Endothelial cell (in vitro differentiated cells): ENCODE results near the gene NDUFA3. TPM values are rescaled to one million over a fixed set of nuclear protein-coding genes. Genes with fewer than 3 reads are reported as not detected.
"Not testable (repeated sequence)": the region's sequence is repeated elsewhere in the genome, so short reads cannot be mapped to it uniquely, and the experiment has no call there.

ENCODE experiments used
- DNase-seq: peaks from one replicate; pipeline ENCODE4 v3.0.0; 2021; ENCODE audit warnings: low spot score
- H3K27ac Mint-ChIP-seq: one replicate; pipeline ENCODE4 v1.8.0; 2021; ENCODE audit warnings: mixed read lengths, inconsistent platforms; ENCODE audit not compliant: unreplicated experiment
- H3K27me3 Mint-ChIP-seq: one replicate; pipeline ENCODE4 v1.8.0; 2021; ENCODE audit warnings: mild to moderate bottlenecking, moderate library complexity, mixed read lengths, inconsistent platforms; ENCODE audit not compliant: unreplicated experiment
- H3K36me3 Mint-ChIP-seq: one replicate; pipeline ENCODE4 v1.8.0; 2021; ENCODE audit warnings: mild to moderate bottlenecking, low read depth, mixed read lengths, inconsistent platforms; ENCODE audit not compliant: unreplicated experiment
- H3K4me1 Mint-ChIP-seq: one replicate; pipeline ENCODE4 v1.8.0; 2021; ENCODE audit warnings: mild to moderate bottlenecking, mixed read lengths, inconsistent platforms; ENCODE audit not compliant: unreplicated experiment
- H3K4me3 Mint-ChIP-seq: one replicate; pipeline ENCODE4 v1.8.0; 2021; ENCODE audit warnings: mild to moderate bottlenecking, mixed read lengths, inconsistent platforms; ENCODE audit not compliant: unreplicated experiment
- H3K9me3 Mint-ChIP-seq: one replicate; pipeline ENCODE4 v1.8.0; 2021; ENCODE audit warnings: mixed read lengths, inconsistent platforms; ENCODE audit not compliant: unreplicated experiment
- CTCF ChIP-seq: fragments of 200-600 bp; sonication (generic); IDR thresholded peaks from one replicate; pipeline ENCODE4 v1.5.0; 2021; ENCODE audit warnings: antibody characterized with exemption; ENCODE audit not compliant: unreplicated experiment
- total RNA-seq: library from RNA; stranded (reverse); fragmentation: NEBNext Ultra II Directional; extraction: Animal tissue kit (Norgen Biotek cat#: 25700); gene quantifications from one replicate; pipeline ENCODE4 v1.2.1, GENCODE V29; 2021; ENCODE audit not compliant: unreplicated experiment

NDUFA3 gene
- total RNA-seq, 1 donor from 2014 or later: 126 TPM

- no peak for DNase-seq
- H3K36me3 Mint-ChIP-seq: no peaks in the 10 kb centered on the region
- H3K4me3 Mint-ChIP-seq: no peak overlapping the region
- H3K27ac Mint-ChIP-seq: no peak overlapping the region
- H3K27me3 Mint-ChIP-seq: peaks cover 3% of the 10 kb centered on the region
- H3K4me1 Mint-ChIP-seq: peaks cover 6% of the 10 kb centered on the region
- no peaks in the 10 kb centered on the region for H3K9me3 Mint-ChIP-seq
- no peak for TF ChIP-seq CTCF
Observed at GRCh38 chr19:54094426-54095000, 8.1 kb upstream of the NDUFA3 start.

- H3K27me3 Mint-ChIP-seq: peaks cover 4% of the 10 kb centered on the region
Observed at GRCh38 chr19:54095136-54095858, 7.4 kb upstream of the NDUFA3 start.

GRCh38 chr19:54095859-54096616 lies 6.6 kb upstream of the NDUFA3 start:
- peak; percentile 61 for DNase-seq
- not testable (repeated sequence) for H3K9me3 Mint-ChIP-seq, H3K27ac Mint-ChIP-seq, H3K4me1 Mint-ChIP-seq, H3K27me3 Mint-ChIP-seq, H3K36me3 Mint-ChIP-seq
- peak overlapping the region; percentile 76 for H3K4me3 Mint-ChIP-seq

More at GRCh38 chr19:54095136-54095858, 7.4 kb upstream of the NDUFA3 start:
- H3K4me1 Mint-ChIP-seq: peaks cover 6% of the 10 kb centered on the region
- TF ChIP-seq CTCF: no peak
- DNase-seq: no peak
- H3K4me3 Mint-ChIP-seq: no peak overlapping the region
- H3K27ac Mint-ChIP-seq: no peak overlapping the region
- H3K36me3 Mint-ChIP-seq: no peaks in the 10 kb centered on the region
- no peaks in the 10 kb centered on the region for H3K9me3 Mint-ChIP-seq

- H3K4me3 Mint-ChIP-seq: peak overlapping the region; percentile 56
- H3K27me3 Mint-ChIP-seq: peaks cover 4% of the 10 kb centered on the region
- no peaks in the 10 kb centered on the region for H3K9me3 Mint-ChIP-seq
- TF ChIP-seq CTCF: no peak
- DNase-seq: no peak
- H3K36me3 Mint-ChIP-seq: no peaks in the 10 kb centered on the region
- peaks cover 6% of the 10 kb centered on the region for H3K4me1 Mint-ChIP-seq
- no peak overlapping the region for H3K27ac Mint-ChIP-seq
Observed at GRCh38 chr19:54096617-54097106, 6.0 kb upstream of the NDUFA3 start.

- no peaks in the 10 kb centered on the region for H3K9me3 Mint-ChIP-seq
Observed at GRCh38 chr19:54099190-54099902, 3.3 kb upstream of the NDUFA3 start.

GRCh38 chr19:54099903-54100255 lies 2.8 kb upstream of the NDUFA3 start:
- H3K4me1 Mint-ChIP-seq: peaks cover 14% of the 10 kb centered on the region
- not testable (repeated sequence) for H3K9me3 Mint-ChIP-seq, DNase-seq, H3K4me3 Mint-ChIP-seq, H3K27me3 Mint-ChIP-seq, H3K36me3 Mint-ChIP-seq, H3K27ac Mint-ChIP-seq

More at GRCh38 chr19:54099190-54099902, 3.3 kb upstream of the NDUFA3 start:
- no peak overlapping the region for H3K27ac Mint-ChIP-seq
- peaks cover 14% of the 10 kb centered on the region for H3K4me1 Mint-ChIP-seq
- H3K4me3 Mint-ChIP-seq: no peak overlapping the region
- peaks cover 4% of the 10 kb centered on the region for H3K27me3 Mint-ChIP-seq
- DNase-seq: no peak
- no peaks in the 10 kb centered on the region for H3K36me3 Mint-ChIP-seq
- no peak for TF ChIP-seq CTCF
